SKM-1 (cell line): ENCODE measurements around the gene ZBBX.

ENCODE experiments used
- DNase-seq: peaks from one replicate; lab custom pipeline; 2025; ENCODE audit not compliant: unreplicated experiment; lab: John Stamatoyannopoulos, UW

ZBBX gene

DNA sequence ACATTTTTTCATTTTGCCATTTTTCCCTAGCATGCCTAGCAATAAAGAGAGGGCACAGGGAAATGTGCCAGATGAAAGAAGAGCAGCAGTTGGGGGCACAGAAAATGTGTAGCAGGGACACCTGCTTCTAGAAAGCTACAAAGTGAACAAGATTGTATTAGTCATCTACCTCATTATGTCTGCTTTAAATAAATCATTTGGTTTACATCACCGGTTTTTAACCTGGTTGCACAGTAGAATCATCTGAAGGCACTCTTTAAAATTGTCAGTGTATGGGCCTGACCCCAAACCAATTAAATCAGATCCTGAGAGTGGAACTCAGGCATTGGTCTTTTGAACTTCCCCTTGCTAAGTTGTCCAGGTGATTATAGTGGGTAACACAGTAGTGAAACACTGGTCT is 73.8 kb downstream of the ZBBX start:
- no peak for DNase-seq

DNA sequence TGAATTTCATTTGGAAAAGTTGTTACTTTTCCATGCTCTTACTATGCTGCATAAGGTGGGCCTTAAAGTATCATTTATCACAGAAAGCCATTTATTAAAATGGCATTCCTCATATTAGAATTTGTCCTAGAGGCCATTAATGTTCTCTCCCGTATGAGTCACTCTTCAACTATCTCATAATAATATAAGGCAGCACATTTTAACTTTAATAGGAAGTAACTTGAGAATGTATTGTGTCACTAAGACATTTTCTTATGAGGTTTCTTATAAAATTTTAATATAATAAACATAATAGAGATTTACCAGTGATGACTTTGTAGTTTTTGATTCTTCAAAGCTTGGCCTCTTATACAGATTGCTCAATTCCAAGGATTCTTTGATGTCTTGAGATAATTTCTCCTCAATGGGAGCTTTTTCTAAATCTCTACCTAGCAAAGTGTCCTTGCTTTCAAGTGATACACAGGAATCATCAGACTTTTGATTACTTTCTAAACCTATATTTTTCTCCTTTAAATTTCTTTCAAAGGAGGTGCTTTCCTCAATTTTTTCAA is 74.7 kb downstream of the ZBBX start:
- no peak for DNase-seq

DNA sequence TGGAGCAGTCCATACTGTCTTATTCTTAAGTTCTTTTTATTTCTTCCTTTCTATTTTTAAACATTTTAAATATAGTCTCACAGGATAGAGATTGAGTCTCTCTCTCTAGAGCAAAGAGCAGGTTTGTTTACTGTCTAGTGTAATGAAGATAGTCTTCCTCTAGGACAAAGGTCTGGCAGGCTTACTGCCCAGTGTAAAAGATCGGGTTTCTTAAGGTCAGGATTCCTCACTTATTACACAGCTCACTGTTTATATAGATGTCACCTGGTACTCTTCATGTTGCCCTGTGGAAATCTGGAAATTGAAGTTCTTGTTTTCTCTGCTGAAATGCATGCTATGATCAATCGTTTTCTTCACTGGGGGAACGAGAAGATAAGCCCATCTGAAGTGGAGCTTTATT is 76.0 kb downstream of the ZBBX start:
- no peak for DNase-seq

DNA sequence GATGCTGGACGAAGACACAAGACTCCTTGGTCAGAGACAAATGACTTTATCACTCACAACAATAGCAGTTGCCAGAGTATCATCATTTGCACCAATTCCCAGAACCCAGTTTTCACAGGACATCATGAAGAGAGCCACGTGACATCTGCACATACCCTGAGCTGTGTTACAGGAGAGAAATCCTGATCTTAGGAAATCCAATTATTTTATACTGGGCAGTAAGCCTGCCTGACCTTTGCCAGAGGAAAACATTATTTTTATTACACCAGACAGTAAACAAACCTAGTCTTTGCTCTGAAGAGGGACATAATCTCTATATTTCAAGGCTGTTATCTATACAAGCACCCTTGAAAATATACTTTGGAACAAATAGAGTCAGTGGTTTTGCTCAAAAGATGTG is 77.4 kb downstream of the ZBBX start:
- DNase-seq, result no peak

- no peak for DNase-seq
Measured at GRCh38 chr3:167300207-167300606, 79.9 kb downstream of the ZBBX start.

GRCh38 chr3:167289435-167289834 is 90.7 kb downstream of the ZBBX start:
- DNase-seq, result no peak

DNA sequence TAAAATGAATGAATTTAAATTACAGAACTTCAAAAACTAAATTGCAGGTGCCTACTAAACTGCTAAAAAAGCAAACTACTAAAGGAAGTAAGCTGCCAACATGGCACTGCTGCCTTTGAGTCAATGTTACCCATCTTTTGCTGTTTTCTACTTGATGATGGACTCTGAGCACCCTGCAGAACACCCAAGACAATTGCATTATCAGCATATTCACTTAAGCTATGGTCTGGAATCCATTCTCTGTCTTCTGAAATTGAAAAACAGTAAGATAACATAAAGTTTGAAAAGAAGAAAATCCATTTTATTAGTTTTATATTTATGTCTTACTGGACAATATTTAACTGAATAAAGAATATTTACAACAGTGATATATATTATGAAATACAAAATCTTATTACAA is 91.4 kb downstream of the ZBBX start:
- no peak for DNase-seq

DNA sequence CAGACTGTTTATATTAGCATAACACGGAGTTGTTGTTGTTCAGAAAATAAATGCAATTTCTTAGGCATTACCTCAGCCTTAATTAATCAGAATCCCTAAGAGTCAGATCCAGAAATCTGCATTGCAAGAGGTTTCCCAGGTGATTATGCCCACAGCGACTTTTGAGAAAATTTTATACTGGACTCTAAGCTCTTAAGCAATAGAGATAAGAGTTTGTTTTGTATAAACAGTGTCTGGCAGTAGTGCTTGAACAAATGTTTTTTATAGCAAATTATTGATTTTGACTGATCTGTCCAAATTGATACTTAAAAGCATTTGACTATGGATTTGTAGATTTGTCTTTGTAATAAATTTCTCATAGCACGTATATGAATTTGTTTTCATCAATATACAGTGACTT is 92.8 kb downstream of the ZBBX start:
- no peak for DNase-seq

- DNase-seq, result no peak
Measured at GRCh38 chr3:167274141-167274874, 105.8 kb downstream of the ZBBX start.

GRCh38 chr3:167253037-167253436 is 127.1 kb downstream of the ZBBX start:
- no peak for DNase-seq

DNA sequence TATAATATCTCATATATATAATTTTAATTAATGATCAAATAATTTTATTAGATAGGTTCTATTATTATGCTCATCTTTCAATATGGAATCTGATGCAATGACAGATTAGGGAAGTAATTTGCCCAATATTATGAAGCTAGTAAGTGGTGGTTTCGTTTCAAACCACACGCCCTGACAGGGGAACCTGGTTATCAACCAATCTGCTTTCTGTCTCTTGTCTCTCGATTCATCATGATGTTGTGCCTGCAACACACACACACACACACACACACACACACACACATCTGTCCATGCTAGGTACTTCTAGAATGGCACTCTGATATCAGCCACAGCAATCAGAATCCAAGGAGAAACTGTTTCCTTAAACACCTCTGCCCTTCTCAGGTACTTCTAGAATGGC is 128.4 kb downstream of the ZBBX start:
- DNase-seq, result no peak

DNA sequence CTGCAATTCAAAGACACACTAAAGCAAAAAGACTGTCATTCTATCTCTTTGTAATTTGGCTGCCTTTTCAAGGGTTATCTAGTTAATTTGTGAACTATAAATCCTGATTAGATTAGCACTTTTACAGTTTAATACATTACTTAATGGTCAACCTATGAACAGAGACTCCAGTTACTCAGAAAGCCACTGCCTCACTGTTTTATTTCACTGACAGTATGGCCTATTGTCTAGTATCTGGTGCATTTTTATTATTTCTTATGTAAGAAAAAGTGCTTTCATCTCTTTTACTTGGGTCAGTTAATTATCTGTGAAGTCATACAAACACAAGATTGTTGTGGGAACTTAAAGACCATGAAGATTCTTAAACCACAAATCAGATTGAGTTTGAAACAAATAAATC is 133.8 kb downstream of the ZBBX start:
- no peak for DNase-seq

DNA sequence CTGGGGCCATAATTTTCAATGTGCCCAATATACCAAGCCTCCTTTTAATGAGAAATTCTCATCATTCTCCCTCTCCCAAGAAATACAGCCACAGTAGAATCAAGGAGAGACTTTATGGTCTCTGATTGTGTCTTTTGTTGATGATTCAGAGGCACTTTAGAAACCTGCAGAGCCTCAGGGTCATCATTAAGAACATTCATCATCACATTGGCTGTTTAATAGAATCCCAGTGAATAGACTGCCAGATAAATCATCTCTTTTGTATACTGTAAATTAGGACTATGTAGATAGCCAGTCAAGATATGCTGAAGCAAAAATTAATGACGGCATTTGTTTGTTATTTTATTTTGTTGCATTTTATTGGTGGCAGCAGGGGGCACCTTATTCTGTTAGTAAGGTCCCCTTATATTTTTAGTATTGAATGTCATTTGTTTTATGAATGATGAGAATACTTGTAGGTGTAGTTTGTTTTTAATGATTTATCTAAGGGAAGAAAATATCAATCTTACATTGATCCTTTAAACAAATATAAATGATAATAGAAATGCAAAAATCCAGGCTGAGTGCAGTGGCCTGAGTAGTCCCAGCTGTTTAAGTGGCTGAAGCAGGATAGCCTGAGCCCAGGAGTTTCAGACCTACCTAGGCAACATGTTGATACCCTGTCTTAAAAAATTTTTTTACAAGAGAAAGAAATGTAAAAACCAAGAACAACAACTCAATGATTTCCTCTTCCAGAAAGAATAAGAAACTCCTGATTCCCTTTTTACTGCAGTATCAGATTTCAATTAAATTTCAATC is 138.8 kb downstream of the ZBBX start:
- DNase-seq, result no peak

- no peak for DNase-seq
Measured at GRCh38 chr3:167228135-167228534, 152.0 kb downstream of the ZBBX start.

GRCh38 chr3:167225821-167226220 is 154.3 kb downstream of the ZBBX start:
- DNase-seq, result no peak

DNA sequence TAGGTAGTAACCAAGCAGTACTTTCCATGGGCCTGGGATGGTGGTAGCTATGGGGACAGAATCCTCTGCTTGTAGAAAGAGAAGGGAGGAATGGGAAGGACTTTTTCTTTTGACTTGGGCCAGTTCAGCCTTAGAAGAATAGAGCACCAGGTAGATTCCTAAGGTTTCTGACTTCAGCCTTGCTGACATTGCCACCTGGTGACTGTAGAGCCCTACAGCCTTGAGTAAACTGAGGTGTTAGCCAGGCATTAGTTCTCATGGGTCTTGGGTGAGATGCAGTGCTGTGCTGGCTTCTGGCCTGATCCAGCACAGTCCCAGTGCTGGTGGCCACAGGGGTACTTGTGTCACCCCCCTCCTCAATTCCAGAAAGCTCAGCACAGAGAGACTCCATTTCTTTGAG is 171.1 kb downstream of the ZBBX start:
- DNase-seq, result no peak

- DNase-seq, result no peak
Measured at GRCh38 chr3:167203062-167203461, 177.0 kb downstream of the ZBBX start.

DNA sequence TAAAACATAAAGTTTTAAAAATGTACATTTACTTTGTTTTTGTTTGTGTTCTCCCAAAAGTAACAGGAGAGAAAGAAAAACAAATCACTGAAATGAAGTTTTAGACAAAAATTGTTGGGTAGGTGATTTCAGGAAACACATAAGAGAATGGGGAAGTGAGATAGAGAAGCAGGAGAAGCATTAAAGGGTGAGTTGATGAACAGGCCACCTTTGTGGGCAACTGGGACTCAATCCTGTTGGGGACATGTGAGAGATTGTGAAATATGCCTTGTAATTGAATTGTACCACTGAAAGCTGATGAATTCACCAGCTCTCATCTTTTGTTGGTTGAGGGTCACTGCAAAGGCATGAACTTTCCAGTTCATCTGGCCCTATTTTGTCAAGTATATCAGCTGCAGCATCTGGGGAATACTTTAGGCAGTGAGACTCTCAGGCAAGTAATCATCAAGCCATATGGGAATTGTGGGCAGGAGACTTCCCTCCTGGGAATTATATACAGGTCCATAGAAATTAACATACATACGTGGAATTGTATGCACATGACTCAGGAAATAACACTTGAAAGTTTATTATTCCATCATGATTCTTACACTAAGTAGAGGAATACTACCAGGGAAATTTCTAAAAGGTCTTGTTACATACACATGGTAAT is 181.0 kb downstream of the ZBBX start:
- no peak for DNase-seq
